ENCODE results near the gene STX16.

DNA sequence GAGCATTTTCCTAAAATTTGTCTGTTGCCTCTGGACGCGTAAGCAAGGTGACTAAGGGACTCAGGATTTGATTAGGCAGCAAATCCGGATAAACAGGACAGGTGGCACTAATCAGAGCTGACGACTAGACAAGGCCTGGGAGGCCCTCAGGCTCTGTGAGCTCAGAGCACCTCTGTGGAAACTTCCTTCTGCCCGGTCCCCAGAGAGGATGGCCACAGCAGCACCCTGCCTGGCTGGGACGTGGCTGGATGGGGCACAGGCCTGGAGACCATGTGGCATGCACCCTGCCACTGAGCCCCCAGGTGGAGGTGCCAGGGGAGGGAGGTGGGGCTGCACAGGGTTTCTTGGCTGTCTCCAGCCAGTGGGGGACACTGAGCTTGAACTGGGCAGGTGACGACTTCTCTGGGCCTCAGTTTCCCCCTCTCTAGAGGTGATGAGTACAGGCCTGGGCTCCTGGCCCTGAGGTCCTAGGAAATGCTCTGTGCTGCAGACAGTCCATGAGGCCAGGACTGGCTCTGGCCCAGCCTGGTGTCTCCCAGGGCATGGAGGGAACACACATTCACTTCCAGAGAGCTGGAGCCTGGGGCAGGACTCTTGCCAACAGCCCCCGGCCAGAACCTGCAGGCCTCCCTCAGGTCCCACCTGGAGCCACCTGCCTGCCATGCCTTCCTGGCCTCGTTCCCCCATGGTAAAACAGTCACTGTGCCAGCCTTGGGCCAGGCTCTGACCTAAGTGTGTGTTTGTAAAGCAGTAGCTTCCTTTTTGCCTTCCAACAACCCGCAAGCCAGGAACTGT, 39.6 kb upstream of the STX16 start:
- TF ChIP-seq, protein P1, sequence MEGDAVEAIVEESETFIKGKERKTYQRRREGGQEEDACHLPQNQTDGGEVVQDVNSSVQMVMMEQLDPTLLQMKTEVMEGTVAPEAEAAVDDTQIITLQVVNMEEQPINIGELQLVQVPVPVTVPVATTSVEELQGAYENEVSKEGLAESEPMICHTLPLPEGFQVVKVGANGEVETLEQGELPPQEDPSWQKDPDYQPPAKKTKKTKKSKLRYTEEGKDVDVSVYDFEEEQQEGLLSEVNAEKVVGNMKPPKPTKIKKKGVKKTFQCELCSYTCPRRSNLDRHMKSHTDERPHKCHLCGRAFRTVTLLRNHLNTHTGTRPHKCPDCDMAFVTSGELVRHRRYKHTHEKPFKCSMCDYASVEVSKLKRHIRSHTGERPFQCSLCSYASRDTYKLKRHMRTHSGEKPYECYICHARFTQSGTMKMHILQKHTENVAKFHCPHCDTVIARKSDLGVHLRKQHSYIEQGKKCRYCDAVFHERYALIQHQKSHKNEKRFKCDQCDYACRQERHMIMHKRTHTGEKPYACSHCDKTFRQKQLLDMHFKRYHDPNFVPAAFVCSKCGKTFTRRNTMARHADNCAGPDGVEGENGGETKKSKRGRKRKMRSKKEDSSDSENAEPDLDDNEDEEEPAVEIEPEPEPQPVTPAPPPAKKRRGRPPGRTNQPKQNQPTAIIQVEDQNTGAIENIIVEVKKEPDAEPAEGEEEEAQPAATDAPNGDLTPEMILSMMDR (IDR thresholded peaks at IDR 0.05): no peak
- TF ChIP-seq ZNF263 (CRISPR knock-in tag; IDR thresholded peaks at IDR 0.05; ENCODE audit: low read depth): no peak
- TF ChIP-seq MAX (CRISPR knock-in tag; IDR thresholded peaks at IDR 0.05): no peak
- TF ChIP-seq, protein P2, sequence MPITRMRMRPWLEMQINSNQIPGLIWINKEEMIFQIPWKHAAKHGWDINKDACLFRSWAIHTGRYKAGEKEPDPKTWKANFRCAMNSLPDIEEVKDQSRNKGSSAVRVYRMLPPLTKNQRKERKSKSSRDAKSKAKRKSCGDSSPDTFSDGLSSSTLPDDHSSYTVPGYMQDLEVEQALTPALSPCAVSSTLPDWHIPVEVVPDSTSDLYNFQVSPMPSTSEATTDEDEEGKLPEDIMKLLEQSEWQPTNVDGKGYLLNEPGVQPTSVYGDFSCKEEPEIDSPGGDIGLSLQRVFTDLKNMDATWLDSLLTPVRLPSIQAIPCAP (CRISPR knock-in tag; IDR thresholded peaks at IDR 0.05): no peak
- TF ChIP-seq ATF1 (CRISPR knock-in tag; IDR thresholded peaks at IDR 0.05): no peak
- TF ChIP-seq ELF4 (CRISPR knock-in tag; IDR thresholded peaks at IDR 0.05; ENCODE audit: low read depth): no peak
- TF ChIP-seq NFYB (CRISPR knock-in tag; conservative IDR thresholded peaks at IDR 0.05; ENCODE audit: low read depth): no peak
- TF ChIP-seq USF1 (CRISPR knock-in tag; IDR thresholded peaks at IDR 0.05): no peak
- no peak for TF ChIP-seq ZNF232 (CRISPR knock-in tag; IDR thresholded peaks at IDR 0.05)
- no peak for TF ChIP-seq ATF2 (CRISPR knock-in tag; IDR thresholded peaks at IDR 0.05; ENCODE audit: borderline replicate concordance, low read depth)

Measured in WTC11 (cell line).